Neural cell (in vitro differentiated cells): Measurements from ENCODE around the gene KRT39. TPM values are rescaled to one million over a fixed set of nuclear protein-coding genes. Genes with fewer than 3 reads are reported as not detected.

Experiments
- H2AFZ ChIP-seq: fragments of 200-600, 300-800 bp; sonication (generic), shearing (Covaris generic); 2 replicates; pipeline ENCODE4 v1.6.0; 2014; ENCODE audit warnings: low read depth, mild to moderate bottlenecking, antibody characterized with exemption, low read length, moderate library complexity
- H3F3A ChIP-seq: fragments of 200-600 bp; shearing (Covaris generic); 2 replicates; pipeline ENCODE4 v1.6.1; 2016; ENCODE audit warnings: mild to moderate bottlenecking, moderate library complexity, mixed read lengths, antibody characterized with exemption, low read length; ENCODE audit not compliant: insufficient read depth, poor library complexity, severe bottlenecking
- H3K27ac ChIP-seq: fragments of 200-600, 300-800 bp; sonication (generic), shearing (Covaris generic); 2 replicates; pipeline ENCODE4 v1.5.1; 2014; ENCODE audit warnings: mild to moderate bottlenecking, low read length, moderate library complexity
- H3K27me3 ChIP-seq: fragments of 300-800, 200-600 bp; sonication (generic), shearing (Covaris generic); 2 replicates; pipeline ENCODE4 v1.6.0; 2014; ENCODE audit warnings: mild to moderate bottlenecking, low read depth, low read length, moderate library complexity; ENCODE audit not compliant: insufficient read depth
- H3K36me3 ChIP-seq: fragments of 300-800, 200-600 bp; sonication (generic), shearing (Covaris generic); 2 replicates; pipeline ENCODE4 v1.5.1; 2014; ENCODE audit warnings: mild to moderate bottlenecking, antibody characterized with exemption, low read length, moderate library complexity; ENCODE audit not compliant: insufficient read depth
- H3K4me2 ChIP-seq: fragments of 300-800, 200-600 bp; sonication (generic), shearing (Covaris generic); 2 replicates; pipeline ENCODE4 v1.6.0; 2014; ENCODE audit warnings: mild to moderate bottlenecking, low read length
- H3K4me3 ChIP-seq: fragments of 300-800, 200-600 bp; sonication (generic), shearing (Covaris generic); 2 replicates; pipeline ENCODE4 v1.5.1; 2014; ENCODE audit warnings: mild to moderate bottlenecking, low read length, moderate library complexity
- H3K79me2 ChIP-seq: fragments of 200-600 bp; shearing (Covaris generic); replicated peaks from 2 replicates; pipeline ENCODE4 v1.6.0; 2014; ENCODE audit warnings: mild to moderate bottlenecking, low read length, moderate library complexity; ENCODE audit not compliant: insufficient read depth
- H3K9ac ChIP-seq: fragments of 300-800, 200-600 bp; sonication (generic), shearing (Covaris generic); 2 replicates; pipeline ENCODE4 v1.6.1; 2016; ENCODE audit warnings: mild to moderate bottlenecking, low read length, mixed read lengths
- H3K9me2 ChIP-seq: fragments of 200-600 bp; shearing (Covaris generic); 2 replicates; pipeline ENCODE4 v1.6.1; 2016; ENCODE audit warnings: mild to moderate bottlenecking, low read length, mixed read lengths; ENCODE audit not compliant: insufficient read depth
- H3K9me3 ChIP-seq: fragments of 200-600, 300-800 bp; sonication (generic), shearing (Covaris generic); 2 replicates; pipeline ENCODE4 v1.6.1; 2016; ENCODE audit warnings: mild to moderate bottlenecking, mixed run types, low read length, moderate library complexity, mixed read lengths
- H4K20me1 ChIP-seq: fragments of 200-600 bp; shearing (Covaris generic); 2 replicates; pipeline ENCODE4 v1.6.1; 2016; ENCODE audit warnings: mild to moderate bottlenecking, mixed run types; ENCODE audit not compliant: insufficient read depth
- EZH2 ChIP-seq: fragments of 200-600, 300-800 bp; shearing (Covaris generic), sonication (generic); IDR thresholded peaks from 2 replicates; pipeline ENCODE4 v1.6.1; 2014; ENCODE audit warnings: antibody characterized with exemption, low read length, borderline replicate concordance, mild to moderate bottlenecking; ENCODE audit not compliant: insufficient read depth, poor library complexity, severe bottlenecking
- MXI1 ChIP-seq: fragments of 450-650 bp; conservative IDR thresholded peaks from 2 replicates; pipeline ENCODE4 v1.6.1; 2014; ENCODE audit warnings: antibody characterized with exemption, mild to moderate bottlenecking; ENCODE audit not compliant: poor library complexity, severe bottlenecking
- POLR2AphosphoS5 ChIP-seq: IDR thresholded peaks from 2 replicates; pipeline ENCODE4 v1.6.1; 2012
- RAD21 ChIP-seq: fragments of 450-650 bp; conservative IDR thresholded peaks from 2 replicates; pipeline ENCODE4 v1.6.1; 2014; ENCODE audit warnings: antibody characterized with exemption, mild to moderate bottlenecking, moderate library complexity
- SMC3 ChIP-seq: fragments of 450-650 bp; conservative IDR thresholded peaks from 2 replicates; pipeline ENCODE4 v1.6.1; 2014; ENCODE audit warnings: antibody characterized with exemption, mild to moderate bottlenecking, moderate library complexity; ENCODE audit not compliant: poor library complexity
- TAF1 ChIP-seq: IDR thresholded peaks from 2 replicates; pipeline ENCODE4 v1.6.1; 2012; ENCODE audit warnings: low read depth
- polyA plus RNA-seq: library from polyadenylated mRNA; depleted of rRNA; stranded (reverse); fragments of >200 nt; gene quantifications from 2 replicates; pipeline ENCODE4 v1.2.3, GENCODE V29; 2014
- TF ChIP-seq, protein P1 (sequence below): fragments of 450-650 bp; IDR thresholded peaks from 2 replicates; pipeline ENCODE4 v1.5.1; 2014; ENCODE audit warnings: antibody characterized with exemption, mild to moderate bottlenecking, moderate library complexity; ENCODE audit not compliant: poor library complexity, severe bottlenecking
- TF ChIP-seq, protein P2 (sequence below): IDR thresholded peaks from 2 replicates; pipeline ENCODE4 v1.6.1; 2012; ENCODE audit warnings: borderline replicate concordance

Gene KRT39
- polyA plus RNA-seq, 1 donor from 2014 or later, result not detected

DNA sequence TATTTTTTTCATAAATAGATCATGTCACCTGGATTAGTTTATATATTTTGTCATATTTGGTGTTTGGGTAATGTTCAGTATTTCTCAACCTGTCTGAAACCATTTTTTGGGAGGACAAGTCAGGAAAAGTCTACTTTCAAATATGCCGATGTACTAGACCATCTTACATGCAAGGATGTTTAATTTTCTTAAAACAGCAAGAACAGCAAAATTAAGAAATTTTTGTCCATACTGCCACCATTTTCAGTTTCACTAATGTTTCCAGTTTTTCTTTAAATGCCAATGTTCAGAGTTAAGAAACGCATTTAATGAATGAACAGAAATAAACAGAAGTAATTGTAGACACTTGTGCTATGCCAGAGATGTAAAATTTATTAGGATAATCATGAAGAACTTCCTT is 26.3 kb upstream of the KRT39 start:
- no peak overlapping the region for H3K9ac ChIP-seq
- no peak overlapping the region for H2AFZ ChIP-seq
- H3K4me3 ChIP-seq, result no peak overlapping the region
- H3K9me2 ChIP-seq, result no peaks in the 10 kb centered on the region
- H3K27ac ChIP-seq, result no peak overlapping the region
- no peaks in the 10 kb centered on the region for H3K27me3 ChIP-seq
- no peaks in the 10 kb centered on the region for H3K36me3 ChIP-seq
- no peaks in the 10 kb centered on the region for H3K9me3 ChIP-seq
- H4K20me1 ChIP-seq, result no peaks in the 10 kb centered on the region
- H3K79me2 ChIP-seq, result no peaks in the 10 kb centered on the region
- TF ChIP-seq, protein P1, sequence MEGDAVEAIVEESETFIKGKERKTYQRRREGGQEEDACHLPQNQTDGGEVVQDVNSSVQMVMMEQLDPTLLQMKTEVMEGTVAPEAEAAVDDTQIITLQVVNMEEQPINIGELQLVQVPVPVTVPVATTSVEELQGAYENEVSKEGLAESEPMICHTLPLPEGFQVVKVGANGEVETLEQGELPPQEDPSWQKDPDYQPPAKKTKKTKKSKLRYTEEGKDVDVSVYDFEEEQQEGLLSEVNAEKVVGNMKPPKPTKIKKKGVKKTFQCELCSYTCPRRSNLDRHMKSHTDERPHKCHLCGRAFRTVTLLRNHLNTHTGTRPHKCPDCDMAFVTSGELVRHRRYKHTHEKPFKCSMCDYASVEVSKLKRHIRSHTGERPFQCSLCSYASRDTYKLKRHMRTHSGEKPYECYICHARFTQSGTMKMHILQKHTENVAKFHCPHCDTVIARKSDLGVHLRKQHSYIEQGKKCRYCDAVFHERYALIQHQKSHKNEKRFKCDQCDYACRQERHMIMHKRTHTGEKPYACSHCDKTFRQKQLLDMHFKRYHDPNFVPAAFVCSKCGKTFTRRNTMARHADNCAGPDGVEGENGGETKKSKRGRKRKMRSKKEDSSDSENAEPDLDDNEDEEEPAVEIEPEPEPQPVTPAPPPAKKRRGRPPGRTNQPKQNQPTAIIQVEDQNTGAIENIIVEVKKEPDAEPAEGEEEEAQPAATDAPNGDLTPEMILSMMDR, result no peak
- no peak for TF ChIP-seq RAD21
- TF ChIP-seq EZH2, result no peak
- no peak for TF ChIP-seq SMC3
- TF ChIP-seq TAF1, result no peak
- TF ChIP-seq, protein P2, sequence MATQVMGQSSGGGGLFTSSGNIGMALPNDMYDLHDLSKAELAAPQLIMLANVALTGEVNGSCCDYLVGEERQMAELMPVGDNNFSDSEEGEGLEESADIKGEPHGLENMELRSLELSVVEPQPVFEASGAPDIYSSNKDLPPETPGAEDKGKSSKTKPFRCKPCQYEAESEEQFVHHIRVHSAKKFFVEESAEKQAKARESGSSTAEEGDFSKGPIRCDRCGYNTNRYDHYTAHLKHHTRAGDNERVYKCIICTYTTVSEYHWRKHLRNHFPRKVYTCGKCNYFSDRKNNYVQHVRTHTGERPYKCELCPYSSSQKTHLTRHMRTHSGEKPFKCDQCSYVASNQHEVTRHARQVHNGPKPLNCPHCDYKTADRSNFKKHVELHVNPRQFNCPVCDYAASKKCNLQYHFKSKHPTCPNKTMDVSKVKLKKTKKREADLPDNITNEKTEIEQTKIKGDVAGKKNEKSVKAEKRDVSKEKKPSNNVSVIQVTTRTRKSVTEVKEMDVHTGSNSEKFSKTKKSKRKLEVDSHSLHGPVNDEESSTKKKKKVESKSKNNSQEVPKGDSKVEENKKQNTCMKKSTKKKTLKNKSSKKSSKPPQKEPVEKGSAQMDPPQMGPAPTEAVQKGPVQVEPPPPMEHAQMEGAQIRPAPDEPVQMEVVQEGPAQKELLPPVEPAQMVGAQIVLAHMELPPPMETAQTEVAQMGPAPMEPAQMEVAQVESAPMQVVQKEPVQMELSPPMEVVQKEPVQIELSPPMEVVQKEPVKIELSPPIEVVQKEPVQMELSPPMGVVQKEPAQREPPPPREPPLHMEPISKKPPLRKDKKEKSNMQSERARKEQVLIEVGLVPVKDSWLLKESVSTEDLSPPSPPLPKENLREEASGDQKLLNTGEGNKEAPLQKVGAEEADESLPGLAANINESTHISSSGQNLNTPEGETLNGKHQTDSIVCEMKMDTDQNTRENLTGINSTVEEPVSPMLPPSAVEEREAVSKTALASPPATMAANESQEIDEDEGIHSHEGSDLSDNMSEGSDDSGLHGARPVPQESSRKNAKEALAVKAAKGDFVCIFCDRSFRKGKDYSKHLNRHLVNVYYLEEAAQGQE, result no peak
- no peaks in the 10 kb centered on the region for H3F3A ChIP-seq
- no peak overlapping the region for H3K4me2 ChIP-seq

DNA sequence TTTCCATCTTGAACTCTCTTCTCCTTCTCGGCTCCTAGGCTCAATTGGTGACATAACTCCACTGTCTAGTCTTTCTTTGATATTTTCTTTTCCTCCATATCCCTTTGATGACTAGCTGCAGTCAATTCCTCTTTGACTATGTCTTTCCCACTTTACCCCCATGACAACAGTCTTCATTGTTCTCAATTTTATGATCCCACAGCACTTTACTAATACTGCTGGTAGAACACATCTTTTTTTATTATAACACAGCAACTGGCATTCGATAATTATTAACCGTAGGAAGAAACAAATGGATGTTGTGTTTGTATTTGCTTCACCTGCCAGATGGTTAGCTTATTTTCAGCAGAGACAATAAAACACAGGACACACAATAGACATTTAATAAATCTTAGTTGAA is 25.9 kb upstream of the KRT39 start:
- no peaks in the 10 kb centered on the region for H3K36me3 ChIP-seq
- H4K20me1 ChIP-seq, result no peaks in the 10 kb centered on the region
- H3K9ac ChIP-seq, result no peak overlapping the region
- H2AFZ ChIP-seq, result no peak overlapping the region
- no peak overlapping the region for H3K27ac ChIP-seq
- TF ChIP-seq MXI1 (no peak), TAF1 (no peak), SMC3 (no peak), RAD21 (no peak), EZH2 (no peak), POLR2AphosphoS5 (no peak)
- TF ChIP-seq, protein P1, result no peak
- TF ChIP-seq, protein P2, result no peak
- H3K4me3 ChIP-seq, result no peak overlapping the region
- no peaks in the 10 kb centered on the region for H3K27me3 ChIP-seq
- H3K79me2 ChIP-seq, result no peaks in the 10 kb centered on the region
- H3K9me2 ChIP-seq, result no peaks in the 10 kb centered on the region
- no peaks in the 10 kb centered on the region for H3F3A ChIP-seq
- H3K4me2 ChIP-seq, result no peak overlapping the region
- no peaks in the 10 kb centered on the region for H3K9me3 ChIP-seq
